Activated B cell treated with CpG ODN at 0.5 μM for 24 hours (primary cell): ENCODE data around the gene FSTL4. TPM values are rescaled to one million over a fixed set of nuclear protein-coding genes. Genes with fewer than 3 reads are reported as not detected.

Source experiments
- ATAC-seq: fragments of 200-7000 bp; cut with Tn5 transposase; one replicate; pipeline ENCODE4 v1.10.0; 2021; ENCODE audit warnings: low read depth, mild to moderate bottlenecking, moderate library complexity
- CTCF ChIA-PET: fragments of 350-600 bp; sonication (Branson Sonifier 250); formaldehyde crosslinking; loops from one replicate; lab custom pipeline; 2021; ENCODE audit warnings: antibody characterized with exemption; lab: Charles Lee
- POLR2A ChIA-PET: fragments of 350-600 bp; sonication (Branson Sonifier 250); formaldehyde crosslinking; loops from one replicate; lab custom pipeline; 2021; ENCODE audit warnings: antibody characterized with exemption; lab: Charles Lee
- DNase-seq: peaks from one replicate; pipeline ENCODE4 v3.0.0; 2022
- H3K27ac Mint-ChIP-seq: one replicate; pipeline ENCODE4 v1.8.0; 2020; ENCODE audit warnings: mixed read lengths
- H3K27me3 Mint-ChIP-seq: one replicate; pipeline ENCODE4 v1.8.0; 2021; ENCODE audit warnings: mixed read lengths
- H3K36me3 Mint-ChIP-seq: one replicate; pipeline ENCODE4 v1.8.0; 2021; ENCODE audit warnings: low read depth, mixed read lengths
- H3K4me1 Mint-ChIP-seq: one replicate; pipeline ENCODE4 v1.8.0; 2021; ENCODE audit warnings: mixed read lengths
- H3K4me3 Mint-ChIP-seq: one replicate; pipeline ENCODE4 v1.8.0; 2020; ENCODE audit warnings: mild to moderate bottlenecking, mixed read lengths
- H3K9me3 Mint-ChIP-seq: one replicate; pipeline ENCODE4 v1.8.0; 2020; ENCODE audit warnings: mixed read lengths
- CTCF ChIP-seq: fragments of 200-600 bp; IDR thresholded peaks from one replicate; pipeline ENCODE4 v1.8.0; 2022; ENCODE audit warnings: antibody characterized with exemption, mild to moderate bottlenecking
- intact Hi-C: fragments of 100-400 bp; cut with micrococcal nuclease; formaldehyde crosslinking; loops from one replicate; pipeline ENCODE4 v1.15.1; 2024
- total RNA-seq: library from RNA; stranded (reverse); gene quantifications from 2 replicates; pipeline ENCODE4 v1.2.3, GENCODE V29; 2022

The FSTL4 gene
- total RNA-seq, 1 donor from 2014 or later = 1.7 TPM

GRCh38 chr5:133480866-133481265, 131.5 kb downstream of the FSTL4 start:
- Mint-ChIP-seq H3K4me1 (no peaks in the 10 kb centered on the region), H3K9me3 (no peaks in the 10 kb centered on the region), H3K4me3 (no peak overlapping the region), H3K27ac (no peak overlapping the region), H3K27me3 (peaks cover 9% of the 10 kb centered on the region), H3K36me3 (no peaks in the 10 kb centered on the region)
- ChIA-PET CTCF (no interaction called here), POLR2A (no interaction called here)
- ATAC-seq = no peak
- intact Hi-C loops = no loop called here
- no peak for TF ChIP-seq CTCF
- DNase-seq = no peak

GRCh38 chr5:133480366-133480765, 132.0 kb downstream of the FSTL4 start:
- no peak for TF ChIP-seq CTCF
- Mint-ChIP-seq H3K27ac (no peak overlapping the region), H3K36me3 (no peaks in the 10 kb centered on the region), H3K4me1 (no peaks in the 10 kb centered on the region), H3K4me3 (no peak overlapping the region), H3K9me3 (no peaks in the 10 kb centered on the region), H3K27me3 (peaks cover 14% of the 10 kb centered on the region)
- no peak for ATAC-seq
- POLR2A ChIA-PET = no interaction called here
- intact Hi-C loops = no loop called here
- no peak for DNase-seq
- CTCF ChIA-PET = no interaction called here

- Mint-ChIP-seq H3K36me3 (no peaks in the 10 kb centered on the region), H3K27me3 (peaks cover 20% of the 10 kb centered on the region), H3K4me1 (no peaks in the 10 kb centered on the region), H3K9me3 (no peaks in the 10 kb centered on the region), H3K27ac (no peak overlapping the region), H3K4me3 (no peak overlapping the region)
- ChIA-PET CTCF (no interaction called here), POLR2A (no interaction called here)
- TF ChIP-seq CTCF = no peak
- intact Hi-C loops = no loop called here
- ATAC-seq = no peak
- DNase-seq = no peak
Observed at GRCh38 chr5:133478199-133478985, 133.9 kb downstream of the FSTL4 start.

GRCh38 chr5:133475986-133476385, 136.4 kb downstream of the FSTL4 start:
- DNase-seq = no peak
- Mint-ChIP-seq H3K4me1 (no peaks in the 10 kb centered on the region), H3K27ac (no peak overlapping the region), H3K9me3 (no peaks in the 10 kb centered on the region), H3K36me3 (no peaks in the 10 kb centered on the region), H3K27me3 (peaks cover 27% of the 10 kb centered on the region), H3K4me3 (no peak overlapping the region)
- POLR2A ChIA-PET = no interaction called here
- no peak for ATAC-seq
- CTCF ChIA-PET = interaction anchor here (1.1 kb wide), 1 partner anchor 11 kb away, joined by 3 read pairs; no protein-coding TSS in a partner anchor
- intact Hi-C loops = no loop called here
- no peak for TF ChIP-seq CTCF

- H3K27me3 Mint-ChIP-seq = peaks cover 27% of the 10 kb centered on the region
- intact Hi-C loops = no loop called here
- CTCF ChIA-PET = no interaction called here
- no peaks in the 10 kb centered on the region for H3K9me3 Mint-ChIP-seq
- POLR2A ChIA-PET = no interaction called here
- H3K36me3 Mint-ChIP-seq = no peaks in the 10 kb centered on the region
- no peak overlapping the region for H3K4me3 Mint-ChIP-seq
- TF ChIP-seq CTCF = no peak
- ATAC-seq (no peak), DNase-seq (no peak)
- H3K4me1 Mint-ChIP-seq = no peaks in the 10 kb centered on the region
- no peak overlapping the region for H3K27ac Mint-ChIP-seq
Observed at GRCh38 chr5:133474851-133475590, 137.3 kb downstream of the FSTL4 start.
